GM12864 (cell line): ENCODE measurements around the gene ZFHX3.
"Not testable (repeated sequence)": the region's sequence is repeated elsewhere in the genome, so short reads cannot be mapped to it uniquely, and the experiment has no call there.

Experiments
- DNase-seq: peaks from one replicate; pipeline ENCODE4 v3.0.0-alpha.2; 2011; ENCODE audit warnings: low read depth
- H3K4me3 ChIP-seq: 2 replicates; pipeline ENCODE4 v1.5.1; 2011; ENCODE audit warnings: mild to moderate bottlenecking, low read depth, low read length, control low read depth
- TF ChIP-seq, protein P1 (sequence below): IDR thresholded peaks from 2 replicates; pipeline ENCODE4 v1.5.1; 2011; ENCODE audit warnings: low read depth, mild to moderate bottlenecking, moderate library complexity, low read length, control low read depth, inconsistent platforms; ENCODE audit errors: missing control alignments

Gene ZFHX3

DNA sequence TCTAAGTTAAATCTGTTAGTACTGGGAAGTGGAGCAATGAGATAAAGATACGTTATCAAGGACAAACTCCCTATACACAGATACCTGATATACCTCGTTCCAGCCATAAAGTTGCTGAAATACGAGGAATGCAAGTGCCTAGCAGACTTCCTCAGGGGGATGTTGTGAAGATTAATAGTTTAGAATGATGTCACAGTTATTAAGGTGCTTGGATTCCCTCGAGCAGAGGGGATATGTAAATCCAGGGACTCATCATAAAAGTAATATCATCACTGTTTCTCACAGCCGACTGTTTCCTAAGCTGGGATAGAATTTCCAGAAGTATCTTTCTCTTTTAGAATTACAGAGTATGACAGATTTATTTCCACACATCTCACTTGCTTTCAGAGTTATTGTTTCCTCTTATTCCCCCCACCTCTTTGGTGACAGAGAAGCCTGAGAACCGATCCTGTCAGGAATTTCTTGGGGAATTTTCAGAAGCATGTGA is 28.4 kb upstream of the ZFHX3 start:
- no peak overlapping the region for H3K4me3 ChIP-seq
- no peak for DNase-seq
- TF ChIP-seq, protein P1, sequence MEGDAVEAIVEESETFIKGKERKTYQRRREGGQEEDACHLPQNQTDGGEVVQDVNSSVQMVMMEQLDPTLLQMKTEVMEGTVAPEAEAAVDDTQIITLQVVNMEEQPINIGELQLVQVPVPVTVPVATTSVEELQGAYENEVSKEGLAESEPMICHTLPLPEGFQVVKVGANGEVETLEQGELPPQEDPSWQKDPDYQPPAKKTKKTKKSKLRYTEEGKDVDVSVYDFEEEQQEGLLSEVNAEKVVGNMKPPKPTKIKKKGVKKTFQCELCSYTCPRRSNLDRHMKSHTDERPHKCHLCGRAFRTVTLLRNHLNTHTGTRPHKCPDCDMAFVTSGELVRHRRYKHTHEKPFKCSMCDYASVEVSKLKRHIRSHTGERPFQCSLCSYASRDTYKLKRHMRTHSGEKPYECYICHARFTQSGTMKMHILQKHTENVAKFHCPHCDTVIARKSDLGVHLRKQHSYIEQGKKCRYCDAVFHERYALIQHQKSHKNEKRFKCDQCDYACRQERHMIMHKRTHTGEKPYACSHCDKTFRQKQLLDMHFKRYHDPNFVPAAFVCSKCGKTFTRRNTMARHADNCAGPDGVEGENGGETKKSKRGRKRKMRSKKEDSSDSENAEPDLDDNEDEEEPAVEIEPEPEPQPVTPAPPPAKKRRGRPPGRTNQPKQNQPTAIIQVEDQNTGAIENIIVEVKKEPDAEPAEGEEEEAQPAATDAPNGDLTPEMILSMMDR: no peak

DNA sequence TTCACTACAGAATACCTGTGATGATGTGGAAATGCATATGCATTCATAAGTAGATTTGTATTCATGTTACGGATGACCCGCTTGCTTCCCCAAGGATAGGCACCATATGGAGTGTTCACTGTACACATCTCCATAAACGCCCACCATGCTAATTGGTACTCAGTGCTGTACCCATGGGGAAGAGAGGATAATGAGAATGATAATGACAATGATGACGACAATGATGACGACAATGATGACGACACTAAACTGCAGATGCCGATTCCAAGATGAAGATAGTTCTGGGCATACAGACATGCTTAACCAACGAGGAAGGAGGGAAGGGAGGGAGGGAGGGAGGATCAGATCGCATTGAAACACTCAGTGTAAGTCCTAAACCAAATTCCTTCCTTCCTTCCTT is 26.5 kb upstream of the ZFHX3 start:
- no peak overlapping the region for H3K4me3 ChIP-seq
- TF ChIP-seq, protein P1: no peak
- no peak for DNase-seq

DNA sequence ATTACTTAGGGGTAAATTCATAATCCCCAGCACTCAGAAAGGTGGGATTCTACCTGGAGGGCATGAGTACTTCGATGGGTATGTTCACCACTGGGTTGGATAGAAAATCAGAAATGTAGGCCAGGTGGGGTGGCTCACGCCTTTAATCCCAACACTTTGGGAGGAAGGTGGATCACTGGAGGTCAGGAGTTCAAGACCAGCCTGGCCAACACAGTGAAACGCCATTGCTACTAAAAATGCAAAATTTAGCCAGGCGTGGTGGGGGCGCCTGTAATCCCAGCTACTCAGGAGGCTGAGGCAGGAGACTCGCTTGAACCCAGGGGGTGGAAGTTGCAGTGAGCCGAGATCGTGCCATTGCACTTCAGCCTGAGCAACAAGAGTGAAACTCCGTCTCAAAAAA is 24.1 kb upstream of the ZFHX3 start:
- not testable (repeated sequence) for H3K4me3 ChIP-seq, DNase-seq

DNA sequence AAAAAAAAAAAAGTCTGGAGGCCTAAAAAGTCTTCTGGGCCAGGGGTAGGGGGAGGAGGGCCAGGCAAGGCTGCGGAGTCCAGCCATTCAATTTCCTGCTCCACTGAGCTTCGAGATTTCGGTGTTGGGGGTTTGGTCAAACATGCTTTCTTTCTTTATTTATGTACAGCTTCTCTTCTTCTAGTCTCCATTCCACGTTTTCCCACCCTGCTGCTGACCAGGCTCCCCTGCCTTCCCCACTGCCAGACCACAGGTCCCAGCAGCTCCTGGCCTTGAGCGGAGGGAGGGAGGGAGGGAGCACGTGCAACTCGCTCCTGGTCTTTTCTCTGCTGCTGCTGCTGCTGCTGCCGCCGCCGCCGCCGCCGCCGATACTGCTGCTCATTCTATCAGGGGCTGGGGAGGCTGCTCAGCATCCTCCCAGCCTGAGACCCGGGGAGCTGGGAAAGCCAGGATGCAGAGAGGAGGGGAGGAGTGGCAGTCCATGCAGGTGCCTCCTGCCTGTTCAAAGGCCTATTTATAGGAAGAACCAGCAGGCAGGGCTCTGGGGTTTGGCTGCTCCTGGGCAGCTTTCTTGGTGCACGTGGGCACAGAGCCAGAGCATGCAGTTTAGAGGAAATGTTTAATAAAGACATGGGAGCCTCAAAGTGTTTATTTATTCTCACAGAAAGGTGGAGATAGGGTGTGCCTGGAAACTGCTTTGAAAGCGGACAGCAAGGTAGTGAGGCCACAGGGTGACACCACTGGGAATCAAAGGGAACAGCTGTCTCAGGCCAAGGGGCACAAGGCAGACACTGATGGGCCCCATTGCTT is 23.4 kb upstream of the ZFHX3 start:
- TF ChIP-seq, protein P1: no peak
- H3K4me3 ChIP-seq: no peak overlapping the region
- DNase-seq: no peak

DNA sequence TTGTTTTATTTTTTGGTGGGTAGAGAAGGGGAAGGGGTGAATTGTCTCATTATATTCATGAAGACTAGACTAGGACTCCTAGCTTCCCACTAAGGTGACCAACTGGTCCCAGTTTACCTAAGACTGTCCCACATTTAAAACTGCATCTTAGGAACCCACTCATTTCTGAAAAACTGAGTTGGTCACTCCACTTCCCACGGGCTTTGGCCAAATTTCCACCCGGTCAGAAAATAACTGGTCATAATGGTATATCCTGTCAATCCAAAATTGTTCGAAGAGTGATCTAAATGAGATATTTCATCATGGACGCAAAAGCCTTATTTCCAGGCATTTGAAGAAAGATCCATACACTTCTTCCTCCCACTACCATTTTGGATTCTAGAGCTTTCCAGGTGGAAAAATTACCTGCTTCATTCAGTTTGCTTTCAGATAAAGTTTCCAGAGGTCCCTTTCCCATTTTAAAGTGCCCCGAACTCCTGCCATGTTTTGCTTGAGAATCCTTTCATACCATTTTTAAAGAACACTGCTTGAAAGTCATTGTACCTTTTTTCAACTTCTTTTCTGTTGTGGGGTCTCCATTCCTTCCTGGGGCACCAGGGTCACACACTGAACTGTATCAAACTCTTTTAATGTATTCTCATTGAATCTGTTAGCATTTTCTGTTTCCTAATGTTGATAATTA is 21.8 kb upstream of the ZFHX3 start:
- DNase-seq: no peak
- no peak overlapping the region for H3K4me3 ChIP-seq
- TF ChIP-seq, protein P1: no peak

DNA sequence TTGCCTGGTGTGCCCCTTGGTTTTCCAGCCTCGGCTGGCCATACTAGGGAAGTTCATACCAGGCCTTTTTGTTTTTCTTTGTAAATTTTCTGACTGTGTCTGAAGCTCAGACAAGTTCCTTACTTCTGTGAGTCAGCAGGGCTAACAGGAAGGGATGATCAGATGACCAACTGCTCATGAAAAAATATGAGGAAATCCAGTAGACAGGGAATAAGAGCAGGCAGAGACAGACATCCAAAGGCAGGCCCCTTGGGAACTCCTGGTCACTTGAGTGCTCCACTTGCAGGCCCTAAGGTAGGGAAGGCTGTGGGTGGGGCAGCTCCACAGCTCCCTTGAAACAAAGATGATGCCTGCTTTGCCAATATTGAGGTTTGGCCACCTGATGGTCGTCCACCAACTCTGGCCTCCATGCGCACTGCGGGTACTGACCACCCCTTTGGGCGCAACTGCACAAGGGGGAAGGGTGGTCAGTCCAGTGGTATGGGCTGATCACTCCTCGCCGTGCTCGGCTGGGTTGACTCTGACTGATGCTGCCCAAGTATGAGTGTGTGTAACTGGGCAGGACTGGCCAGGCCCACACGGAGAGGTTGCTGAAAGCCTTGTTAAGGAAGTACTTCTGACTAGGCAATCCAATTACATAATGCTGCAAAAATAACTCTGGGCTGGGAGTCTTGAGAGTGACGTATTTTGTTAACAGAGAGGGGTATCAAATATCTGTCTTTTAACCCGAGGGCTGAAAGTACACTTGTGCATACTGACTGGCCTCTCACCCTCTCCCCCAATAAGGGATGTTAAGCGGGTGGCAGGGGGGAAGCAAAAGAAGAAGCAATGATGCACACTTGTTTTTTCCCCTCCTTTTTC is 20.8 kb upstream of the ZFHX3 start:
- TF ChIP-seq, protein P1: no peak
- H3K4me3 ChIP-seq: no peak overlapping the region
- no peak for DNase-seq
